Measurements from ENCODE around the gene ROS1.
"Not testable (repeated sequence)": the region's sequence is repeated elsewhere in the genome, so short reads cannot be mapped to it uniquely, and the experiment has no call there.

ROS1 gene

GRCh38 chr6:117449549-117450439 lies 24.1 kb upstream of the ROS1 start:
- Mint-ChIP-seq H3K4me3 (no peak overlapping the region), H3K36me3 (ENCODE audit: low read depth) (no peaks in the 10 kb centered on the region), H3K4me1 (no peaks in the 10 kb centered on the region), H3K27ac (no peak overlapping the region), H3K27me3 (peaks cover 19% of the 10 kb centered on the region), H3K9me3 (no peaks in the 10 kb centered on the region)
- ATAC-seq = no peak
- DNase-seq = peak; percentile 57

GRCh38 chr6:117448732-117449485 lies 23.2 kb upstream of the ROS1 start:
- Mint-ChIP-seq H3K27ac (no peak overlapping the region), H3K27me3 (peaks cover 21% of the 10 kb centered on the region), H3K4me1 (no peaks in the 10 kb centered on the region), H3K4me3 (no peak overlapping the region), H3K36me3 (ENCODE audit: low read depth) (no peaks in the 10 kb centered on the region), H3K9me3 (no peaks in the 10 kb centered on the region)
- no peak for ATAC-seq
- DNase-seq = no peak

- Mint-ChIP-seq H3K27me3 (peaks cover 23% of the 10 kb centered on the region), H3K4me1 (no peaks in the 10 kb centered on the region), H3K4me3 (no peak overlapping the region), H3K36me3 (ENCODE audit: low read depth) (no peaks in the 10 kb centered on the region), H3K9me3 (no peaks in the 10 kb centered on the region), H3K27ac (no peak overlapping the region)
- ATAC-seq (no peak), DNase-seq (no peak)
Observed at GRCh38 chr6:117448011-117448410, 22.3 kb upstream of the ROS1 start.

GRCh38 chr6:117446861-117447260 lies 21.1 kb upstream of the ROS1 start:
- DNase-seq (no peak), ATAC-seq (no peak)
- Mint-ChIP-seq H3K9me3 (no peaks in the 10 kb centered on the region), H3K4me1 (no peaks in the 10 kb centered on the region), H3K27ac (no peak overlapping the region), H3K4me3 (no peak overlapping the region), H3K36me3 (ENCODE audit: low read depth) (no peaks in the 10 kb centered on the region), H3K27me3 (peaks cover 27% of the 10 kb centered on the region)

- H3K36me3 Mint-ChIP-seq (ENCODE audit: low read depth) = no peaks in the 10 kb centered on the region
- ATAC-seq = no peak
- no peaks in the 10 kb centered on the region for H3K9me3 Mint-ChIP-seq
Observed at GRCh38 chr6:117444600-117444999, 18.9 kb upstream of the ROS1 start.

GRCh38 chr6:117442313-117442712 lies 16.6 kb upstream of the ROS1 start:
- not testable (repeated sequence) for H3K36me3 Mint-ChIP-seq (ENCODE audit: low read depth); H3K4me1 Mint-ChIP-seq; H3K27ac Mint-ChIP-seq; ATAC-seq; H3K4me3 Mint-ChIP-seq; DNase-seq; H3K9me3 Mint-ChIP-seq
- peaks cover 25% of the 10 kb centered on the region for H3K27me3 Mint-ChIP-seq

More at GRCh38 chr6:117444600-117444999, 18.9 kb upstream of the ROS1 start:
- no peaks in the 10 kb centered on the region for H3K4me1 Mint-ChIP-seq
- H3K27ac Mint-ChIP-seq = no peak overlapping the region
- H3K4me3 Mint-ChIP-seq = no peak overlapping the region
- DNase-seq = no peak
- peaks cover 31% of the 10 kb centered on the region for H3K27me3 Mint-ChIP-seq

GRCh38 chr6:117441824-117442264 lies 16.1 kb upstream of the ROS1 start:
- H3K4me1 Mint-ChIP-seq = no peaks in the 10 kb centered on the region
- ATAC-seq (no peak), DNase-seq (no peak)
- H3K9me3 Mint-ChIP-seq = no peaks in the 10 kb centered on the region
- peaks cover 24% of the 10 kb centered on the region for H3K27me3 Mint-ChIP-seq
- H3K36me3 Mint-ChIP-seq (ENCODE audit: low read depth) = no peaks in the 10 kb centered on the region
- H3K4me3 Mint-ChIP-seq = no peak overlapping the region
- no peak overlapping the region for H3K27ac Mint-ChIP-seq

- H3K9me3 Mint-ChIP-seq = no peaks in the 10 kb centered on the region
- no peak for DNase-seq
- peaks cover 20% of the 10 kb centered on the region for H3K27me3 Mint-ChIP-seq
- H3K27ac Mint-ChIP-seq = no peak overlapping the region
- no peak overlapping the region for H3K4me3 Mint-ChIP-seq
- ATAC-seq = no peak
- no peaks in the 10 kb centered on the region for H3K36me3 Mint-ChIP-seq (ENCODE audit: low read depth)
- no peaks in the 10 kb centered on the region for H3K4me1 Mint-ChIP-seq
Observed at GRCh38 chr6:117440706-117441525, 15.2 kb upstream of the ROS1 start.

- Mint-ChIP-seq H3K27me3 (peaks cover 34% of the 10 kb centered on the region), H3K4me3 (no peak overlapping the region), H3K27ac (no peak overlapping the region), H3K4me1 (no peaks in the 10 kb centered on the region), H3K9me3 (no peaks in the 10 kb centered on the region), H3K36me3 (ENCODE audit: low read depth) (no peaks in the 10 kb centered on the region)
- DNase-seq (no peak), ATAC-seq (no peak)
Observed at GRCh38 chr6:117432273-117432672, 6.5 kb upstream of the ROS1 start.

- H3K4me3 Mint-ChIP-seq = no peak overlapping the region
- H3K9me3 Mint-ChIP-seq = no peaks in the 10 kb centered on the region
- no peaks in the 10 kb centered on the region for H3K36me3 Mint-ChIP-seq (ENCODE audit: low read depth)
- DNase-seq (no peak), ATAC-seq (no peak)
- peaks cover 9% of the 10 kb centered on the region for H3K27me3 Mint-ChIP-seq
- no peaks in the 10 kb centered on the region for H3K4me1 Mint-ChIP-seq
- H3K27ac Mint-ChIP-seq = no peak overlapping the region
Observed at GRCh38 chr6:117423754-117424153, 2.0 kb downstream of the ROS1 start.

GRCh38 chr6:117418320-117418719 lies 7.4 kb downstream of the ROS1 start:
- Mint-ChIP-seq H3K9me3 (no peaks in the 10 kb centered on the region), H3K4me3 (no peak overlapping the region), H3K27ac (no peak overlapping the region), H3K36me3 (ENCODE audit: low read depth) (no peaks in the 10 kb centered on the region), H3K27me3 (peaks cover 5% of the 10 kb centered on the region), H3K4me1 (no peaks in the 10 kb centered on the region)
- no peak for ATAC-seq
- DNase-seq = no peak

GRCh38 chr6:117417851-117418250 lies 7.9 kb downstream of the ROS1 start:
- no peak for DNase-seq
- no peak overlapping the region for H3K27ac Mint-ChIP-seq
- peaks cover 6% of the 10 kb centered on the region for H3K27me3 Mint-ChIP-seq
- H3K4me1 Mint-ChIP-seq = no peaks in the 10 kb centered on the region
- H3K36me3 Mint-ChIP-seq (ENCODE audit: low read depth) = no peaks in the 10 kb centered on the region
- ATAC-seq = no peak
- no peaks in the 10 kb centered on the region for H3K9me3 Mint-ChIP-seq
- H3K4me3 Mint-ChIP-seq = no peak overlapping the region

GRCh38 chr6:117414770-117415169 lies 11.0 kb downstream of the ROS1 start:
- DNase-seq = no peak
- Mint-ChIP-seq H3K36me3 (ENCODE audit: low read depth) (no peaks in the 10 kb centered on the region), H3K9me3 (no peaks in the 10 kb centered on the region), H3K27ac (no peak overlapping the region), H3K27me3 (peaks cover 11% of the 10 kb centered on the region), H3K4me3 (no peak overlapping the region), H3K4me1 (no peaks in the 10 kb centered on the region)
- no peak for ATAC-seq

GRCh38 chr6:117411474-117411873 lies 14.3 kb downstream of the ROS1 start:
- ATAC-seq (no peak), DNase-seq (no peak)
- Mint-ChIP-seq H3K36me3 (ENCODE audit: low read depth) (no peaks in the 10 kb centered on the region), H3K27ac (no peak overlapping the region), H3K4me3 (no peak overlapping the region), H3K4me1 (no peaks in the 10 kb centered on the region), H3K27me3 (peaks cover 20% of the 10 kb centered on the region), H3K9me3 (no peaks in the 10 kb centered on the region)
